Left ventricle myocardium inferior (tissue), 1 donor: ENCODE data around the gene PPARG. TPM values are rescaled to one million over a fixed set of nuclear protein-coding genes. Genes with fewer than 3 reads are reported as not detected.

Experiments
- DNase-seq: peaks from one replicate; pipeline ENCODE4 v3.0.0-alpha.2; 2020
- H3K27ac ChIP-seq: fragments of 200-600 bp; replicated peaks from 2 replicates; pipeline ENCODE4 v1.8.0; 2021
- H3K27me3 ChIP-seq: fragments of 200-600 bp; 2 replicates; pipeline ENCODE4 v1.8.0; 2021; ENCODE audit warnings: low read depth
- H3K36me3 ChIP-seq: fragments of 200-600 bp; 2 replicates; pipeline ENCODE4 v1.8.0; 2021
- H3K4me1 ChIP-seq: fragments of 200-600 bp; 2 replicates; pipeline ENCODE4 v1.8.0; 2021
- H3K4me3 ChIP-seq: fragments of 200-600 bp; 2 replicates; pipeline ENCODE4 v1.8.0; 2021; ENCODE audit warnings: mild to moderate bottlenecking, moderate library complexity
- H3K9me3 ChIP-seq: fragments of 200-600 bp; replicated peaks from 2 replicates; pipeline ENCODE4 v1.8.0; 2021
- intact Hi-C: fragments of 100-400 bp; cut with micrococcal nuclease; formaldehyde crosslinking; loops from one replicate; pipeline ENCODE4 v1.11.0; 2022
- total RNA-seq: library from RNA; stranded (reverse); fragmentation: NEBNext Ultra II Directional; extraction: Animal tissue kit (Norgen Biotek cat#: 25700); gene quantifications from one replicate; pipeline ENCODE4 v1.2.1, GENCODE V29; 2021
- TF ChIP-seq, protein P1 (sequence below): fragments of 200-600 bp; IDR thresholded peaks from 2 replicates; pipeline ENCODE4 v1.8.0; 2021; ENCODE audit warnings: antibody characterized with exemption, mild to moderate bottlenecking, borderline replicate concordance
- donor health status: DM: no; HTN: yes; CAD: no; lungs with severe emphysema.

Gene PPARG
- total RNA-seq, 1 donor from 2014 or later: 15.6 TPM

DNA sequence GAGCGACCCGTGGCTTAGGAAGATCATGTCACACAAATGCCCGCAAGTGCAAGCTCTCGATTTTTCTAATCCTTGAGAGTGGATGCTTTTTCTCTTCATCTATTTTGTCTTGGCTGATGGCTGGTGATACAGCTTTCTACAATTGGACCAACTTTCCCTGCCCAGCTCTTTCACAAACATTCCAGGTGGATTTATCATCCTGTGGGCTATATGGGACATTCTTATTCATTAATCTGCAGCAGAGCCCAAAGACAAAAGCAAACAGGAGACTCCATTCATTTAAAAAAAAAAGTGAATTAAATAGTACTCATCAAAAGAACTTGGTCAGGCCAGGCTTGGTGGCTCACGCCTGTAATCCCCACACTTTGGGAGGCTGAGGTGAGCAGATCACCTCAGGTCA lies 181.2 kb downstream of the PPARG start:
- no peak overlapping the region for H3K27ac ChIP-seq
- H3K36me3 ChIP-seq: no peaks in the 10 kb centered on the region
- no peak for DNase-seq
- no peaks in the 10 kb centered on the region for H3K9me3 ChIP-seq
- peaks cover 8% of the 10 kb centered on the region for H3K4me1 ChIP-seq
- H3K4me3 ChIP-seq: no peak overlapping the region
- intact Hi-C loops: loop anchor here (10.0 kb wide), 1 partner anchor 175 kb away; no protein-coding TSS in a partner anchor
- H3K27me3 ChIP-seq: no peaks in the 10 kb centered on the region
- TF ChIP-seq, protein P1, sequence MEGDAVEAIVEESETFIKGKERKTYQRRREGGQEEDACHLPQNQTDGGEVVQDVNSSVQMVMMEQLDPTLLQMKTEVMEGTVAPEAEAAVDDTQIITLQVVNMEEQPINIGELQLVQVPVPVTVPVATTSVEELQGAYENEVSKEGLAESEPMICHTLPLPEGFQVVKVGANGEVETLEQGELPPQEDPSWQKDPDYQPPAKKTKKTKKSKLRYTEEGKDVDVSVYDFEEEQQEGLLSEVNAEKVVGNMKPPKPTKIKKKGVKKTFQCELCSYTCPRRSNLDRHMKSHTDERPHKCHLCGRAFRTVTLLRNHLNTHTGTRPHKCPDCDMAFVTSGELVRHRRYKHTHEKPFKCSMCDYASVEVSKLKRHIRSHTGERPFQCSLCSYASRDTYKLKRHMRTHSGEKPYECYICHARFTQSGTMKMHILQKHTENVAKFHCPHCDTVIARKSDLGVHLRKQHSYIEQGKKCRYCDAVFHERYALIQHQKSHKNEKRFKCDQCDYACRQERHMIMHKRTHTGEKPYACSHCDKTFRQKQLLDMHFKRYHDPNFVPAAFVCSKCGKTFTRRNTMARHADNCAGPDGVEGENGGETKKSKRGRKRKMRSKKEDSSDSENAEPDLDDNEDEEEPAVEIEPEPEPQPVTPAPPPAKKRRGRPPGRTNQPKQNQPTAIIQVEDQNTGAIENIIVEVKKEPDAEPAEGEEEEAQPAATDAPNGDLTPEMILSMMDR: no peak

DNA sequence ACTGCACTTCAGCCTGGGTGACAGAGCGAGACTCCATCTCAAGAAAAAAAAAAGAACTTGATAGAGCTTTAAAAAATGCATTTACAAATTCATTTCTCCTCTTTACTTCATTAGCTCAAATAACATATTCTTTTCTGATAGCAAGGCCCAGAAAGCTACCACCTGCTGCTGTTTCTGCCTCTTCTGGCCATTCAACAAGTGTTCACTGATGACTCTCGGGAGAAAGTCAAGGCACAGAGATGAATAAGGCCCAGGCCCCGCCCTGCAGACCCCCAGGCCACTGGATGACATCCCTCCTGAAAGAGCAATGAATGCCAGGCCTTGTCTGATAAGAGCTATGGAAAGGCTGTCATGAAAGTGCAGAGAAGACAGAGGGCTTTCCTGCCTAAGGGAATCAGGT lies 181.8 kb downstream of the PPARG start:
- TF ChIP-seq, protein P1: no peak
- no peak for DNase-seq
- H3K4me1 ChIP-seq: peaks cover 5% of the 10 kb centered on the region
- no peak overlapping the region for H3K27ac ChIP-seq
- H3K4me3 ChIP-seq: no peak overlapping the region
- intact Hi-C loops: loop anchor here (10.0 kb wide), 1 partner anchor 176 kb away; no protein-coding TSS in a partner anchor
- H3K9me3 ChIP-seq: no peaks in the 10 kb centered on the region
- H3K27me3 ChIP-seq: no peaks in the 10 kb centered on the region
- no peaks in the 10 kb centered on the region for H3K36me3 ChIP-seq

DNA sequence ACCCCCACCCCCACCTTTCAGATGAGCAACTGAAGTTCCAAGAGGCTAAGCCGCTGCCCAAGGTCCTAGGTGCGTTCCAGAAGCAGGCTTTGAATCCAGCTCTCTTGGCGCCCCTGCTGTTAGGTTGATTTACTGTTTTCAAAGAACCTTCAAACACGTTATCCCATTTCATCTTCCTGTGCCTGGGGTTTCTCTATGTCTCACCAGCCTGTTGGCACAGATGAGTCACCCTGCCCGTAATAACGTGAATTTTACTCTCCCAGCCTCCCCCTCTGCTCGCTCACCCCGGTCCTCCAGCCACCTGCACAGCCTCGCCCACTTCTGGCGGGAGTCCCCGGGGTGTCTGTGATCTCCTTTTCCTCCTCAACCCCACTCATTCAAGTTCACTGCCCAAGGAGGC lies 182.4 kb downstream of the PPARG start:
- Histone ChIP-seq H3K4me1 (peaks cover 3% of the 10 kb centered on the region), H3K4me3 (no peak overlapping the region), H3K9me3 (no peaks in the 10 kb centered on the region), H3K36me3 (no peaks in the 10 kb centered on the region), H3K27me3 (no peaks in the 10 kb centered on the region), H3K27ac (no peak overlapping the region)
- no peak for DNase-seq
- intact Hi-C loops: loop anchor here (10.0 kb wide), 1 partner anchor 176 kb away; no protein-coding TSS in a partner anchor
- TF ChIP-seq, protein P1: no peak

DNA sequence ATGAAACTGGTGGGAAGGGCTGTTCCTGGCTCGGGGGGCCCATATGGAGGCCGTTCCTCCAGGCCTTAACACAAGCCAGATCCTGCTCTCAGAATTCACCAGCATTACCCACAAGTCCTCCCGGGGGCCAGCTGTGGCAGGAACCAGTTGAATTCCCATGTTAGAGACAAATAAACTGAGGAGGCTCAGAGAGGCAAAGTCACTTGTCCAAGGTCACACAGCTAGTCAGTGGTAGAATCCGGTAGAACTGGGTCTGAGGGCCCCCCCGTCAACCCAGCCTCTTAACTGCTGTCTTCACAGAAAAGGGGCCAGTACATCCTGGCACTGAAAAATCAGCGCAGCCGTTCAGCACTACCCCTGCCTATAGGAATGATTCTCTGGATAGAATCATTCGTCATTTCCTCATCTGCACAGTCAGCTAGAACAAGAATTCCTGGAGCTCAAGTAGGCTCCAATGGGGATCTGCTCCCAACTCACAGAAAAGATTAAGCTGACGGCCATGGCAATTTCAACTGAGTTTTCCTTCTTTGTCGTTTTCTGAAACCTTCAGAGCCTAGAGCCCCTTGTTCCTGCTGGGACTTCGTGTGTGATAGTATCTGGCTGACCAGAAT lies 183.2 kb downstream of the PPARG start:
- no peaks in the 10 kb centered on the region for H3K9me3 ChIP-seq
- no peak overlapping the region for H3K27ac ChIP-seq
- TF ChIP-seq, protein P1: no peak
- H3K4me1 ChIP-seq: peaks cover 10% of the 10 kb centered on the region
- H3K36me3 ChIP-seq: no peaks in the 10 kb centered on the region
- H3K27me3 ChIP-seq: no peaks in the 10 kb centered on the region
- intact Hi-C loops: loop anchor here (10.0 kb wide), 1 partner anchor 177 kb away; no protein-coding TSS in a partner anchor
- DNase-seq: no peak
- H3K4me3 ChIP-seq: no peak overlapping the region

DNA sequence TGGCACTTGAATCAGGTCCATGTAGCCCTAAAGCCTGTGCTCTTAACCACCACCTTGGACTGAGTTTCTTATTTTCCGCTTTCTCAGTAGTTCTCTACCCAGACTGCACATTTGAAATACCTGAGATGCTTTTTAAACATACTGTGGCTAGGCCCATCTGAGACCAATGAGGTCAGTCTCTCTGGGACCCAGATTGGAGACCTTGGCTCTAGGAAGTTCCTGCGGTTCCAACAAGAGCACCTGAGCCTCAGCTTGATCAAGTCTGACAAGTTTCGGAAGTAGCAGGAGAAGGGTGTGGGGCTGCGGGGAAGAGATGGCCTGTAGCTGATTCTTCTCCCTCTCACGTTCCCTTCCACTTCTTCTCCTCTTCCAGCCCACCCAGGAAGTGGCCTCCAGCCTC lies 183.9 kb downstream of the PPARG start:
- intact Hi-C loops: loop anchor here (10.0 kb wide), 1 partner anchor 178 kb away; no protein-coding TSS in a partner anchor
- TF ChIP-seq, protein P1: no peak
- Histone ChIP-seq H3K9me3 (no peaks in the 10 kb centered on the region), H3K4me3 (no peak overlapping the region), H3K27ac (no peak overlapping the region), H3K27me3 (no peaks in the 10 kb centered on the region), H3K4me1 (peaks cover 10% of the 10 kb centered on the region), H3K36me3 (no peaks in the 10 kb centered on the region)
- no peak for DNase-seq
